H54 (cell line): ENCODE data around the gene EPS8L3.
"Not testable (repeated sequence)": the region's sequence is repeated elsewhere in the genome, so short reads cannot be mapped to it uniquely, and the experiment has no call there.

ENCODE experiments used
- DNase-seq: peaks from one replicate; pipeline ENCODE4 v3.0.0; 2011; ENCODE audit warnings: low spot score, mixed read lengths; ENCODE audit not compliant: insufficient read length
- FAIRE-seq: peaks from 3 replicates; lab custom pipeline; 2011; peaks lifted over from hg19 to GRCh38; lab: Jason Lieb, UNC
- POLR2A ChIP-seq: IDR thresholded peaks from 2 replicates; pipeline ENCODE4 v1.6.1; 2011; ENCODE audit warnings: low read depth, mild to moderate bottlenecking, low read length

EPS8L3 gene

GRCh38 chr1:109718495-109718894 is 45.2 kb downstream of the EPS8L3 start:
- FAIRE-seq = no peak
- TF ChIP-seq POLR2A = no peak
- no peak for DNase-seq

- no peak for FAIRE-seq
- TF ChIP-seq POLR2A = no peak
- DNase-seq = no peak
Observed at GRCh38 chr1:109717729-109718128, 46.0 kb downstream of the EPS8L3 start.

- FAIRE-seq (no peak), DNase-seq (no peak)
- TF ChIP-seq POLR2A = no peak
Observed at GRCh38 chr1:109716570-109717090, 47.1 kb downstream of the EPS8L3 start.

GRCh38 chr1:109716121-109716520 is 47.6 kb downstream of the EPS8L3 start:
- DNase-seq (no peak), FAIRE-seq (no peak)
- no peak for TF ChIP-seq POLR2A

- TF ChIP-seq POLR2A = no peak
- no peak for DNase-seq
- FAIRE-seq = no peak
Observed at GRCh38 chr1:109714661-109715372, 48.9 kb downstream of the EPS8L3 start.

- FAIRE-seq (no peak), DNase-seq (no peak)
Observed at GRCh38 chr1:109713636-109714035, 50.1 kb downstream of the EPS8L3 start.

GRCh38 chr1:109712321-109712864 is 51.3 kb downstream of the EPS8L3 start:
- DNase-seq (no peak), FAIRE-seq (no peak)

More at GRCh38 chr1:109713636-109714035, 50.1 kb downstream of the EPS8L3 start:
- no peak for TF ChIP-seq POLR2A

GRCh38 chr1:109711593-109712320 is 52.0 kb downstream of the EPS8L3 start, which contains the start of gene GSTM5:
TSS of gene GSTM5 (plus strand) at chr1:109712251. CDS start at chr1:109712313, 62 bp downstream.
- not testable (repeated sequence) for FAIRE-seq, DNase-seq

More at GRCh38 chr1:109712321-109712864, 51.3 kb downstream of the EPS8L3 start:
- TF ChIP-seq POLR2A = no peak

GRCh38 chr1:109709822-109710221 is 53.9 kb downstream of the EPS8L3 start:
- FAIRE-seq, DNase-seq: not testable (repeated sequence)

GRCh38 chr1:109708949-109709348 is 54.8 kb downstream of the EPS8L3 start:
- DNase-seq, FAIRE-seq: not testable (repeated sequence)

- no peak for FAIRE-seq
- TF ChIP-seq POLR2A = no peak
- no peak for DNase-seq
Observed at GRCh38 chr1:109705411-109705810, 58.3 kb downstream of the EPS8L3 start.

GRCh38 chr1:109704173-109704572 is 59.5 kb downstream of the EPS8L3 start:
- TF ChIP-seq POLR2A = no peak
- FAIRE-seq = no peak

GRCh38 chr1:109702940-109703339 is 60.8 kb downstream of the EPS8L3 start:
- not testable (repeated sequence) for FAIRE-seq, DNase-seq

More at GRCh38 chr1:109704173-109704572, 59.5 kb downstream of the EPS8L3 start:
- DNase-seq = no peak
